ENCODE data around the gene CCDC78.

- TF ChIP-seq CTCF (IDR thresholded peaks at IDR 0.05) (no peak), EP300 (IDR thresholded peaks at IDR 0.05) (no peak), POLR2A (IDR thresholded peaks at IDR 0.05) (no peak)
Observed at GRCh38 chr16:745739-746138, 19.5 kb upstream of the CCDC78 start.
